NB4 (cell line): Measurements from ENCODE around the gene WBP2NL.

Experiments used
- MYC ChIP-seq: IDR thresholded peaks from 2 replicates; pipeline ENCODE4 v1.6.1; 2011; ENCODE audit warnings: low read depth, low read length
- POLR2A ChIP-seq: IDR thresholded peaks from 2 replicates; pipeline ENCODE4 v1.6.1; 2011; ENCODE audit warnings: mild to moderate bottlenecking; ENCODE audit not compliant: insufficient read length; ENCODE audit errors: extremely low read depth
- TF ChIP-seq, protein P1 (sequence below): IDR thresholded peaks from one replicate; pipeline ENCODE4 v1.5.1; 2012; ENCODE audit warnings: low read depth, low read length
- TF ChIP-seq, protein P2 (sequence below): IDR thresholded peaks from 2 replicates; pipeline ENCODE4 v1.6.1; 2011; ENCODE audit warnings: low read depth, low read length

DNA sequence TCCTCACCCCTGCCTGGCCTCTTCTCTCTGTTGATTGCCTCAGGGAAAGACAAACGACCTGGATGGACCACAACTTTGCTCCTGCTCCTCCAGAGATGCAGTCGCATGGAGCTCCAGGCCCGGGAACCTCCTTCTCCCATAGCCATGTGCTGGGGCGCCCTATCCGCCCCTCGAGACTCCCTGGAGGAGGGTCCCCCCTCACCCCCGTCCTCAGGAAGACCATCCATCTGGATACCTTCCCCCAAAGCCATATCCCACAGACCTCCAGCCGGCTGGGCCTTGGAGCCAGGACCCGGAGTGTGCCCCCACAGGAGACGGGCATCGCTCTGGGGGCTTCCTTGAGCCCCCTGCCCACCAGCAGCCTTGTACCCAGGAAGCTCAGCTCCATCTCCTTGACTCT, 27.2 kb upstream of the WBP2NL start:
- no peak for TF ChIP-seq POLR2A
- TF ChIP-seq, protein P1, sequence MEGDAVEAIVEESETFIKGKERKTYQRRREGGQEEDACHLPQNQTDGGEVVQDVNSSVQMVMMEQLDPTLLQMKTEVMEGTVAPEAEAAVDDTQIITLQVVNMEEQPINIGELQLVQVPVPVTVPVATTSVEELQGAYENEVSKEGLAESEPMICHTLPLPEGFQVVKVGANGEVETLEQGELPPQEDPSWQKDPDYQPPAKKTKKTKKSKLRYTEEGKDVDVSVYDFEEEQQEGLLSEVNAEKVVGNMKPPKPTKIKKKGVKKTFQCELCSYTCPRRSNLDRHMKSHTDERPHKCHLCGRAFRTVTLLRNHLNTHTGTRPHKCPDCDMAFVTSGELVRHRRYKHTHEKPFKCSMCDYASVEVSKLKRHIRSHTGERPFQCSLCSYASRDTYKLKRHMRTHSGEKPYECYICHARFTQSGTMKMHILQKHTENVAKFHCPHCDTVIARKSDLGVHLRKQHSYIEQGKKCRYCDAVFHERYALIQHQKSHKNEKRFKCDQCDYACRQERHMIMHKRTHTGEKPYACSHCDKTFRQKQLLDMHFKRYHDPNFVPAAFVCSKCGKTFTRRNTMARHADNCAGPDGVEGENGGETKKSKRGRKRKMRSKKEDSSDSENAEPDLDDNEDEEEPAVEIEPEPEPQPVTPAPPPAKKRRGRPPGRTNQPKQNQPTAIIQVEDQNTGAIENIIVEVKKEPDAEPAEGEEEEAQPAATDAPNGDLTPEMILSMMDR = no peak
- no peak for TF ChIP-seq MYC
- TF ChIP-seq, protein P2, sequence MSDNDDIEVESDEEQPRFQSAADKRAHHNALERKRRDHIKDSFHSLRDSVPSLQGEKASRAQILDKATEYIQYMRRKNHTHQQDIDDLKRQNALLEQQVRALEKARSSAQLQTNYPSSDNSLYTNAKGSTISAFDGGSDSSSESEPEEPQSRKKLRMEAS = no peak
